ENCODE data around the gene FRK.
"Not testable (repeated sequence)": the region's sequence is repeated elsewhere in the genome, so short reads cannot be mapped to it uniquely, and the experiment has no call there.

The FRK gene

DNA sequence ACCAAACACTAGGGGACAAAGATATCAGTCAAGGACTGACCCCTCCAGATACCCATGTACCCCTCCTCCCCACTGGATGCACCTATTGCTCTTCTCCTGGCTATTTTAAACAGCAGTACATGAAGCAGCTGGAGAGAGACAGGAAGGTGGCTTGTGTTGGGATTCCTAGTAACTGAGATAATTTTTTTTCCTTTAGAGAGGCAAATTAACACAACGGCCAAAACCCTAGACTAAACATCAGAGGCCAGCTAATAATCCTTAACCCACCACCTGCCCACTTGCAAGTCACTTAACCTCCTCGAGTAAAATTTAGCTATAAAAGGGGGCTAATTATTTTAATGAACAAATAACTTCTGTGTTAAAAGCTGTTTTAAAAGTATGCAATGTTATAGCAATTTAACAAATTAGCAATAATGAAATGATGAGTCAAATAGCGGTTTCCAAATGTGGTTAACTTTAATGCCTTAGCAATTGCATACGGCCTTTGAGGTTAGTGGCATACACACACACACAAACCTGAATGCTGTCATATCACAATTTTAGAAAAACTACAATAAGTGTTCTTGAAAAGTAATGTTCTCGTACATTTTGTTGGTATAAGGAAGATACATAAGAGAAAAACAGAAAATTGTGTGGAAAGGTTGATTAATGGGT lies 151.7 kb downstream of the FRK start:
- in situ Hi-C loops (cut with MboI; ENCODE audit: low pct_unique_long_range_greater_than_20kb, low sequenced_read_pairs) = no loop called here
- DNase-seq = no peak

DNA sequence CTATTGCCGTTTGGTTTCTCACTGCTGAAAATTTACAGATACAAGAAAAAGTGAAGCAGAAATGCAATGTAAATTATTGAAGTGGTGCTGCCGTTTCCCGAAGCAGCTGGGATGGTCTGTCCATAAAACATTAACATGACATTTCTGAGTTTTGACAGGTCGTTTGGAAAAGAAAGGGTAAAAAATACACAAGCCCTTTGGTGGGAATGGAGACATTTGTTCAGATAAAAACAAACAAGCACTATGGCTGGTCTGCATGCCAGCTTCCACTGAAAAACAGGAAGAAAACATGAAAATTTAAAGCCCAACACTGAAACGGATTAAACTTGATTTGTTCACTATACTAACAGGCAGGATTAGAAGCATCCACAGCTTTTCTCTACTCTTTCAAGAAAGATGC lies 155.2 kb downstream of the FRK start:
- in situ Hi-C loops (cut with MboI; ENCODE audit: low pct_unique_long_range_greater_than_20kb, low sequenced_read_pairs) = no loop called here

DNA sequence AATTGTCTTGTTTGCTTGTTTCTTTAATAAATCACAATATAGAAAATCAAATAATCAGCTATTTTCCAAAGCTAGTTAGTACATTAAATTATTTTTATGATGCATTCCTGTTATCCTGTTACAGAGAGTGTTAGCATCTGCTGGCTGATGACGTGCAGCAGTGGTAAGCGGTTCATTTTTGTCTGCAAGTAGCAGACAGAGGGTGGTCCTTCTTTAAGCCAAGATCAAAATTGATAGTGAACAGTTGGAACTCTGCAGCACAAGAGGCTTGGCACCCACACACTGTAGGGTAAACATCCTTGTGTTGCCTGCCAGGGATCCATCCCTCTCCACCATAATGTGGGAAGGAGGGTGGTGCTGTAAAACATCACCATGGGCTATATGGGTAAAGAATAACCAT lies 158.3 kb downstream of the FRK start:
- in situ Hi-C loops (cut with MboI; ENCODE audit: low pct_unique_long_range_greater_than_20kb, low sequenced_read_pairs) = no loop called here
- no peak for DNase-seq

More for the DNA sequence above, 155.2 kb downstream of the FRK start:
- DNase-seq = no peak

DNA sequence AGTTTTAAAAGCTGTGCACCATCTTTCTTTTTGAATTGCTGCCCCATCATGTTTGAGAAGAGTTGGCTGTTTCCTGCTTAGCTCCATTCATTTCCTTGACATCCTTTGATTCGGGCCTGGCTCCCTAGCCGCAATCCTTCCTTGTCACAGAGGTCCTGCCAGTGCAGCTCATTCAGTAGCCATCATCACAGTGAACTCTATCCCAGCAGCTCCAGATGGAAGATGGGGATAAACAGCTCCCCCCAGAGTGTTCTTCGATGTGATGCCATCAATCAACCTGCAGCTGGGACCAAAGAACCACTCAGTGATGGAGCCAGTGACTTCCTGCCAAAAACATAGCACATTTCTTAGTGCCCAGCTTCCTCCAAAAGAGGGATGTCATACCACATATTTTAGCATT lies 158.8 kb downstream of the FRK start:
- no peak for DNase-seq
- in situ Hi-C loops (cut with MboI; ENCODE audit: low pct_unique_long_range_greater_than_20kb, low sequenced_read_pairs) = no loop called here

DNA sequence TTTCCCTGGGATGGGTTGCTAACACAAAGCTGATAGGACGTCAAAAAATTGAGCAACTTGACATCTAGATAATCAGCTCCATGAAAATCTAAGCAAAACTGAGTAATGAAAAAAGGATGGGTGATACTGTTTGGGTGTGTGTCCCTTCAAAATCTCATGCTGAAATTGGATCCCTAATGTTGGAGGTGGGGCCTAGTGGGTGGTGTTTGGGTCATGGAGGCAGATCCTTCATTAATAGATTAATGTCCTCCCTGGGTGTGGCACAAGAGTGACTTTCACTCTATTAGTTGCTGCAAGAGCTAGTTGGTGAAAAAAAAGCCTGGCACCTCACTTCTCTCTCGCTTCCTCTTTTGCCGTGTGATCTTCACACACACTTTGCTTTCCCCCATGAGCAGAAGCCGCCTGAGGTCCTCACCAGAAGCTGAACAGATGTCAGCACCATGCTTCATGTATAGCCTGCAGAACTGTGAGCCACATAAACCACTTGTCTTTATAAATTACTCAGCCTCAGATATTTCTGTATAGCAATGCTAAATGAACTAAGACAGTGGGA lies 160.9 kb downstream of the FRK start:
- in situ Hi-C loops (cut with MboI; ENCODE audit: low pct_unique_long_range_greater_than_20kb, low sequenced_read_pairs) = no loop called here
- no peak for DNase-seq

DNA sequence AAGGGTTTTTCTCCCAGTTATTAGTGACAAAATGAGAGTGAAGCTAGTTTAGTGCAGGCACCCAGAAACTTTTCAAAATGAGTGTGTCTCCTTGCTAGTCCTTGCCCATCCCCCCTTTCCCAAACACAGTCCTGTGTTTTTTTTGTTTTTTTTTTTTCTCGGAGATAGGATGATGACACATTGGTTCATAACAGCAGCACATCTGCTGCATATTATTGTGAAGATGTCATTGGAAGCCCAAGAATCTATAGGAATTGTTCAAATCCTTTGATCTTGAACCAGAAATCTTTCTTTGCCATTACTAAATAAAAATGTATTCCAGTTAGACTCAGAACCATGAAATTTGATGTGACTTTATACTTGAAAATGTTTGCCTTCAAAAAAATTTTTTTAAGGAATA lies 162.4 kb downstream of the FRK start:
- in situ Hi-C loops (cut with MboI; ENCODE audit: low pct_unique_long_range_greater_than_20kb, low sequenced_read_pairs) = no loop called here
- DNase-seq = no peak

DNA sequence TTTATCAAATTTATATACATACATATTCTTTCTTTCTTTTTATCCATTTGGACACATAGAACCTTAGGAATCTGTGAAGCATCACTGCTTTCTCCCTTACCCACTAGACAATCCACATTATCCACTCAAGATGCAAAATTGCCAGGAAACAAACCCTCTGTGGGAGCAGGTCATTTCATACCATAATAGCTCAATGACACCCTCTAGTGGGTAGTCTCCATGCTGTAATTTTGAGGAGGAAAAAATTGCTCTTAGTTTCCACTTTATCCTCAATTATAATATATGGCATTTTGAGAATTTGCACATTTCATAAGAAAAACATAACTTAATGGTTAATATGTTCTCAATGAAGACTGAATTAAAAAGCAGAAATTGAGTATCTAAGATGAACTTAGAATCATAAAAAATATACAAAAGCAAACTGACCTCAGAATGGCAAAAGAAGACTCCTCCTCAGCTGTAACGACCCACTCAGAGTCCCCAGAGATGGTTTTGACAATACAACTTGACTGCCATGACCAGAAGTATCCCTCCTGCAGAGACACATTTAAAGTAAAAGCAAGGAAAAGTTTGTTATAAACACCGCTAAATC lies 164.1 kb downstream of the FRK start:
- DNase-seq = peak; percentile 33
- in situ Hi-C loops (cut with MboI; ENCODE audit: low pct_unique_long_range_greater_than_20kb, low sequenced_read_pairs) = no loop called here

DNA sequence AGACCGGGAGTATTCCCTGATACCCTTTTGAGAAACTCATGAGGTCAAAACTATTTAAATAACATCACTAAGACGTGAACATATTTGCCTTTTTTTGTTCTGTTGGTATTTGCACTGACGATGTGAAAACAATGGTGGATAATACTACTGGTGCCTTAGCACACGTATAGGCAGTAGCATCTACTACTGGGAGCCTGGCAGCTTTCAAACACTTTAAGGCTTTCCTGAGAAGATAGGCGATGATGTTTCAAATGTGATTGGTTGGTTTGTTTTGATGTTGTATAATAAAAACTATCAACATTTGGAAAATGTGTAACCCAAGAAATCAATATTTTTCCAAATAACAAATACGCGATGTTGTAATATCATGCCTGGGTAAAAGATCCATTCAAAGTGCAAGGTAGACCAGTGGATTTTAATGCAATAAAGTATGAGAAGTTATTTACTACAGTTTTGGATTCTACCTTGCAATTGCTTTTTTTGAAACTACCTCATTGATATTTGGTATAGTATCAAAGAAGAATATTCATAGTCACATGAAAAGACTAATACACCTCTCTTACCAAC lies 166.2 kb downstream of the FRK start:
- DNase-seq = no peak
- in situ Hi-C loops (cut with MboI; ENCODE audit: low pct_unique_long_range_greater_than_20kb, low sequenced_read_pairs) = no loop called here

DNA sequence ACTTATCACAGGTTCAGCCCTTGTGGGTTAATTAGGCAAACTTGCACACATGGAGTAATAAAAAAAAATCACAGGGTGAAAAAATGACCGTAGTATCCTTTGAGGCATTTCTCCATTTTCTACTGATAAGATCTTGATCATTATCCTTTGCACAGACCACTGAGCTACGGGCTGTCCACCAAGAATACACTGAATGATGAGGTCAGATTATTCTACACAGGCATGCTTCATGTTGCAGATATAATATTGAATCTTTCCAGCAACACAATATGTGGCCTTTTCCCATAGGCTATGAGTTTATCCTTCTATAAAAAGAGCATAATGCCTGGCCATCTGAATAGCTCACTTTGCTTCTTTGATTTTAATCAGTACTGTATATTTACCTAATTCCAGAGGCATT lies 168.9 kb downstream of the FRK start:
- in situ Hi-C loops (cut with MboI; ENCODE audit: low pct_unique_long_range_greater_than_20kb, low sequenced_read_pairs) = no loop called here
- DNase-seq = no peak

DNA sequence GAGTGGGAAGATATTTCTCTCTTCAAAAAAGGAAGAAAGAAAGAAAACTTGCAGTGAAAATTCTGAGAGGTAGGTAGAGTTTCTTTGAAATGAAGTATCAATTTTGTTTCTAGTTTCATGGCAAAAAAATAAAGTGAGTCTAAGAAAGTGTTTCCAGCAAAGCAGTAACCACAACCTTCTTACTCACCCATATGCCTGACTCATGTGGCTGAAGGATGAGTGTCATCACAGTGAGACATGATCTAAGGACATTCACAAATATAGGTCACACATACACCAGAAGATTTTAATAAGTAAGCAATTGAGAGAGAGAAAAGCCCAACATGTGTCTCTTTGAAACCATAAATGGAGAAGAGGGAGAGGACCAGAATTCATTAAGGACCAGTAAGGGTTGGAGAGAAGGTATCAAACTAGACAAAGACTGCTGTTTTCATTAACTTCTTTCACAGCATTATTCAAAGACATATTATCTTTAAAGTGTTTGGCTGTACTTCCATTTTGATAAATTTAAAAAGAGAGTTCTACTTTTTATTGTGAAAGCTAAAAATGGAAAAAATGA lies 169.5 kb downstream of the FRK start:
- no peak for DNase-seq
- in situ Hi-C loops (cut with MboI; ENCODE audit: low pct_unique_long_range_greater_than_20kb, low sequenced_read_pairs) = no loop called here

DNA sequence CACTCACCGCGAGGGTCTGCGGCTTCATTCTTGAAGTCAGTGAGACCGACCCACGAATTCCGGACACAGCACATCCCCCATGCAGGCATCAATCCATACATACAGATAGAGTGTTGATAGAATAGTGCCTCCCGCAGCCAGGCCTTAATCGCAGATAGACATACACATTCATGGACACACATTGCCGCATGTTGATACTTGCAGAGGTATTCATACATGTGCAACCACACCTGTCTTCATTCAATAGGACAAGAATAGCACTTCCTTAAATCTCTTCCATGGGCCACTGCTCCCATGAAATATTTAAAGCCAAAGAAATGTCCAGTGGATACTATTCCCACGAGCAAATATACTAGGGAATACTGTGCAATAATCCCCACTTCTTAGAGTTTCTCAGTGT lies 170.5 kb downstream of the FRK start:
- no peak for DNase-seq
- in situ Hi-C loops (cut with MboI; ENCODE audit: low pct_unique_long_range_greater_than_20kb, low sequenced_read_pairs) = no loop called here

DNA sequence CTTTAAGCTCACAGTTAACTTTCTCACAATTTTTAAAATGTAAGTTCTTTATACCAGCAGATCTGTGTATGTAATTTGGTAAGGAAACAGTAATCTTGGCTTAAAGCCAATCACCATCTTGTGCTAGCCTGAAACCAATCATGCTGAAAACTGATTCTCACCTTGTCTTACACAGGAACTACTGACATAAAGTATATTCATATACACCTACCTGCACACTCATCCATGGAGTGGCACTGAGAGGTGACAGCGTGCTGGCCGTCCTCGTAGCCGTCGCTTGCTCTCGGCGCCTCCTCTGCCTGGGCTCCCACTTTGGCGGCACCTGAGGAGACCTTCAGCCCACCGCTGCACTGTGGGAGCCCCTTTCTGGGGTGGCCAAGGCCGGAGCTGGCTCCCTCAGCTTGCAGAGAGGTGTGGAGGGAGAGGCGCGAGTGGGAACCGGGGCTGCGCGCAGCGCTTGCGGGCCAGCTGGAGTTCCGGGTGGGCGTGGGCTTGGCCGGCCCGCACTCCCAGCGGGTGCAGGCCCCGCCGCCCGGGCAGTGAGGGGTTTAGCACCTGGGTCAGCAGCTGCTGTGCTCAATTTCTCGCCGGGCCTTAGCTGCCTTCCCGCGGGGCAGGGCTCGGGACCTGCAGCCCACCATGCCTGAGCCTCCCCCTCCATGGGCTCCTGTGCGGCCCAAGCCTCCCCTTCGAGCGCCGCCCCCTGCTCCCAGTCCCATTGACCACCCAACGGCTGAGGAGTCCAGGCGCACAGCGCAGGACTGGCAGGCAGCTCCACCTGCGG lies 171.8 kb downstream of the FRK start:
- DNase-seq; in situ Hi-C loops (cut with MboI; ENCODE audit: low pct_unique_long_range_greater_than_20kb, low sequenced_read_pairs): not testable (repeated sequence)

DNA sequence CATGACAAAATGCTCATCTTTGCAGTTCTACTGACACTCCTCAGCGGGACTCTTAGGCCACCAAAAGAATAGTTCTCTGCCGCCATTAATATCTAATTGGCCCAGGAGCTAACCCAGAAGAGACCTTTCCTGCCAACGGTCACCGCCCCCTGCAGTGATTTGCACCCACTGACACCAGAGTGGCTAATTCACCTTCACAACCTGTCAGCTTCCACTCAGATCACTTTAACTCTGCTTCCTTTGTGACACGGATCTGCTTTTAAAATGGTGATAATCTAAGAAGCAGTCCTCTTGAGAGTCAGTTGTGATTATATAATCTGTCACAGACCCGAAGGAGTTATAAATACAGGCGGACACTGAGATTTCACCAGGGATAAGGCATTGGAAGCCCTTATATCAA lies 172.8 kb downstream of the FRK start:
- in situ Hi-C loops (cut with MboI; ENCODE audit: low pct_unique_long_range_greater_than_20kb, low sequenced_read_pairs) = no loop called here
- no peak for DNase-seq

DNA sequence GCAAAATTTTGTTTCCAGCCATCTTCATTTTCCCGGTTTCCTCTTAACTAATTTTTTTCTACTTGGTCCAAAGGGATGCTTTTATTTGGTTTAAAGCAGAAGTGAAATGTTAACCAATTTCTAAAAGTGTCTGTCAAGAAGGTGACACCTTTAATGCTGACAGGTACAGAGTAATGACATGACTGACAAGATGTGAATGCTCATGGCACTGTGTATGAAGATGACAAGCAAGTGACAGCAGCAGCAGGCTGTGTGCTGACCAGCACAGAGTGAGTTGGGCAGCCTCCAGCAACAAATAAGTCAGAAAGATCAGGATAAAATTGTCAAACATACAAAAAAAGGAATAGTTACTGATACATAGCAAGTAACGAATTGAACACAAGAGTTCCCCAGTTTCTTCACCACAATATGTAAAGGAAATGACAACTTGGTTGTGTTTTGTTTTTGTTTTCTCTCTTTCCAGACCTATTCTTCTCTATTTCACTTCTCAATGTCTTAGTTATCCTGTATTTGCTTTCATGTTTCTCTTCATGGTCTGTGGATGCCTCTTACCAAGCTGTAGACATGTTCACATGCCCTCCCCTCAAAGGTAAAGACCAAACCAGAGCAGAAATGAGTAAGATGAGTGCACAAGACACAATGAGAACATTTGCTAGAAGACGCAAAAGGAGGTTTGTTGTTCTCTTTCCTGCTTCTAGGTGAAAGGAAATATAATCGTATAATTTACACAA lies 174.9 kb downstream of the FRK start:
- in situ Hi-C loops (cut with MboI; ENCODE audit: low pct_unique_long_range_greater_than_20kb, low sequenced_read_pairs) = no loop called here

DNA sequence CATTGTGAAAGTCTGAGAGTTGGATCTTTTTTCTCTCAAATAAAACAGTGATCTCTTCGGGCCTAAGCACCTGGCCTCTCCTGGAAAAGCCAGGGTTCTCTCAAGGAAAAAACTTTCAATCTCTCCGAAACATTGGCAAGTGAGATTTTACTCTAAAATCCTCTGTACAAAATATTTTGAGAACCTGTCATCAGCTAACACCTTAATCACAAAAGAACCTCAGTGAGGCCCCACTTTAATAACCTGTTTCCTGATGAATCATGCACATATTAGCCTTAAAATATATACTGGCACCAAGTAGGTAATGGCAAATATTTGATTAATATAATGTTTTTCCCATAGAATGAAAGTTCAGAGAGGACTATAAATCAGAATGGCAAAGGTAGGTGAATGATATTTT lies 177.9 kb downstream of the FRK start:
- DNase-seq = no peak
- in situ Hi-C loops (cut with MboI; ENCODE audit: low pct_unique_long_range_greater_than_20kb, low sequenced_read_pairs) = no loop called here

More for the DNA sequence above, 174.9 kb downstream of the FRK start:
- DNase-seq = no peak

DNA sequence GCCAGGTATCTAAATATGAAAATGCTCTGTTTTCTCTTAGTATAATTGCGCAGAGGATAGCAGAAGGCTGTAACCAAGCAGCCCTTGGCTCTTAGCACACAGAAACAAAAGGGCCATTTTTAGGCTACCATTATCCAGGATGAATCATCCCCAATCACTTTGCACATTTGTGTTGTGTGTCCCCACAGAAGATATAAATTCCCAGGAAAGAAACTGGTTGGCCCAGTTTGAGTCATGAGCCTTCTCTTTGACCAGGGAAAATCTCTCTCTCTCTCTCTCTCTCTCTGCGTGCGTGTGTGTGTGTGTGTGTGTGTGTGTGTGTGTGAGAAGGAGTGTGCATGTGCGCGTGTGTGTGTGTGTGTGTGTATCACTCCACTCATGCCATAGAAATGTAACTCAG lies 178.5 kb downstream of the FRK start:
- no peak for DNase-seq
- in situ Hi-C loops (cut with MboI; ENCODE audit: low pct_unique_long_range_greater_than_20kb, low sequenced_read_pairs) = no loop called here

Data from KBM-7 (cell line).